ENCODE data around the gene MYH9. TPM values are rescaled to one million over a fixed set of nuclear protein-coding genes. Genes with fewer than 3 reads are reported as not detected.

MYH9 gene
- total RNA-seq, 1 experiment from 2014 or later, result 258 TPM

DNA sequence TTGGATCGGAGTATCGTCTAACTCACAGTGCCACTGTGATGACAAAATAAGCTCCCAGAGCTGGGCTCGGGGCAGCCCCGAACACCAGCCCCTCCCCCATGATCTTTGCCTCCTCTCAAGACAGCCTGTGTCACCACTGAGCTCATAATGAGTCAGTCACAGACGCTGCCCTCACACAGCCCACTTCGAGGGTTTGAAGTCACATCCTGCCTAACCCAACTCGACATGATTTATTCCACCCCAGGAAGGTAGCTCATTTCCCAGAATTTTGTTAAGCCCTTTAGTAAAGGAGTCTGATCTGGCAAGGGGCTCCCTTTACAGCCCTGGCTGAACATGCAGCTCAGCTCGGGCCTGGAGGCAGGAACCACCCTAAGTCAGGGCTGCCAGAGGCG, 22.8 kb downstream of the MYH9 start (continued):
- TF ChIP-seq, protein P1, sequence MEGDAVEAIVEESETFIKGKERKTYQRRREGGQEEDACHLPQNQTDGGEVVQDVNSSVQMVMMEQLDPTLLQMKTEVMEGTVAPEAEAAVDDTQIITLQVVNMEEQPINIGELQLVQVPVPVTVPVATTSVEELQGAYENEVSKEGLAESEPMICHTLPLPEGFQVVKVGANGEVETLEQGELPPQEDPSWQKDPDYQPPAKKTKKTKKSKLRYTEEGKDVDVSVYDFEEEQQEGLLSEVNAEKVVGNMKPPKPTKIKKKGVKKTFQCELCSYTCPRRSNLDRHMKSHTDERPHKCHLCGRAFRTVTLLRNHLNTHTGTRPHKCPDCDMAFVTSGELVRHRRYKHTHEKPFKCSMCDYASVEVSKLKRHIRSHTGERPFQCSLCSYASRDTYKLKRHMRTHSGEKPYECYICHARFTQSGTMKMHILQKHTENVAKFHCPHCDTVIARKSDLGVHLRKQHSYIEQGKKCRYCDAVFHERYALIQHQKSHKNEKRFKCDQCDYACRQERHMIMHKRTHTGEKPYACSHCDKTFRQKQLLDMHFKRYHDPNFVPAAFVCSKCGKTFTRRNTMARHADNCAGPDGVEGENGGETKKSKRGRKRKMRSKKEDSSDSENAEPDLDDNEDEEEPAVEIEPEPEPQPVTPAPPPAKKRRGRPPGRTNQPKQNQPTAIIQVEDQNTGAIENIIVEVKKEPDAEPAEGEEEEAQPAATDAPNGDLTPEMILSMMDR (IDR thresholded peaks at IDR 0.05 in 2 of 3, conservative IDR thresholded peaks at IDR 0.05 in 1 of 3; ENCODE audit: borderline replicate concordance in 1 of 3, insufficient read depth in 1 of 3, low read depth in 2 of 3, low read length in 2 of 3), result no peak

DNA sequence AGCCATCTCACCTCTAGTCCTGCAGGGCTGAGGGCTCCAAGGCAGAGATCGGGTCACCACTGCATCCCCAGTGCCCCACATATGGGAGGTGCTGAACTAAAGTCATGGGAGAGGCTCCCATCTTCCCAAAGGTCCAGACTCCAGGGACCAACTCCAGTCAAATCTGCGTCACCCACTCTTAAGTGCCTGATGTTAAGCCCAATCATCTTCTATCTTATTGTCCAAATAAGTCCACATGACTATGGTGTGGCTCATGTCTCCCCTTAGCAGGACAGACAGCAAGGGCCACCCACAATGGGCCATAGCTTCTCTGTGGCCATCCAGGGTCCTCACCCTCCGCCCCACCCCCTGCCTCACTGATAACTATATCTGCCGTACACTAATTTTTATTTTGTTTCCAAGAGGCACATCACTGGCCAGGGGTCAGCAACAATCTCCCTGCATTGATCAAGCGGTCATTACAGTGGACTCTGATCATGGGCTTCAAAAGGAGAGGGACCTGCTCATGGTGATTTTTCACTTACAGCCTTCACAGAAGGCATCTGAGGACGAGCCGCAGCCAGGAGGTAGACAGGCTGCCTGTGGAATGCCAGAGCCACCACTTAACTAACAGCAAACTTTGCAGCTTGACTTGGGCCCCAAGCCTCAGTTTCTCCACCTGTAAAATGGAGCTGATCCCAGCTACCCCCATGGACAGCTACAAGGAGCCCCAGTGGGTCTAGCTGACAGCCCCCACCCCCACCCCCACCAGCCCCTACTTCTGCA, 23.3 kb downstream of the MYH9 start:
- intact Hi-C loops (cut with micrococcal nuclease), result no loop called here
- ChIA-PET RAD21 (ENCODE audit: low non-redundant PET in 1 of 2, low total read pairs in 2 of 2, uncharacterized antibody in 2 of 2, unreplicated experiment in 2 of 2) (interaction anchor here in 1 of 2 experiments (0.6 kb wide), 1 partner anchor 54 kb away, joined by 3 read pairs; no protein-coding TSS in a partner anchor), CTCF (interaction anchor here (0.7 to 1.3 kb wide), 5 partner anchors 9 to 203 kb away, joined by 3 to 5 read pairs (median 4); partner anchors contain the start of gene MYH9), POLR2A (interaction anchor here (0.8 to 2.1 kb wide), 5 partner anchors 15 to 117 kb away, joined by 3 to 8 read pairs (median 7); partner anchors contain the start of genes MYH9 and TXN2)
- ATAC-seq (no peak), DNase-seq (ENCODE audit: low read depth, low spot score) (no peak)
- no peaks in the 10 kb centered on the region for H3K9me3 ChIP-seq (ENCODE audit: control insufficient read depth in 1 of 2, insufficient read depth in 1 of 2, low read depth in 1 of 2, low read length in 2 of 2)
- H3K4me1 ChIP-seq (ENCODE audit: control insufficient read depth in 1 of 2, insufficient read depth in 2 of 2, low read length in 2 of 2), result peaks cover 87 to 99% of the 10 kb centered on the region in 2 experiments
- H3K27ac ChIP-seq (ENCODE audit: low read depth, low read length), result no peak overlapping the region
- H3K4me2 ChIP-seq (ENCODE audit: low read length), result peak overlapping the region; percentile 74
- H3K9me2 ChIP-seq (ENCODE audit: insufficient read depth), result no peaks in the 10 kb centered on the region
- H3K36me3 ChIP-seq (ENCODE audit: control insufficient read depth in 1 of 2, insufficient read depth in 2 of 2, low read length in 2 of 2), result peaks cover 0 to 10% of the 10 kb centered on the region in 2 experiments; a peak in 1 of 4 replicates
- TF ChIP-seq, protein P2, sequence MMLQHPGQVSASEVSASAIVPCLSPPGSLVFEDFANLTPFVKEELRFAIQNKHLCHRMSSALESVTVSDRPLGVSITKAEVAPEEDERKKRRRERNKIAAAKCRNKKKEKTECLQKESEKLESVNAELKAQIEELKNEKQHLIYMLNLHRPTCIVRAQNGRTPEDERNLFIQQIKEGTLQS (IDR thresholded peaks at IDR 0.05), result no peak
- TF ChIP-seq, protein P3, sequence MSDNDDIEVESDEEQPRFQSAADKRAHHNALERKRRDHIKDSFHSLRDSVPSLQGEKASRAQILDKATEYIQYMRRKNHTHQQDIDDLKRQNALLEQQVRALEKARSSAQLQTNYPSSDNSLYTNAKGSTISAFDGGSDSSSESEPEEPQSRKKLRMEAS (IDR thresholded peaks at IDR 0.05), result no peak
- BruUV-seq (replicated peaks), result no TSS peak
- H3K4me3 ChIP-seq (replicated peaks in 1 of 2; ENCODE audit: low read depth in 1 of 2, low read length in 2 of 2), result no peak overlapping the region
- no peaks in the 10 kb centered on the region for H3K27me3 ChIP-seq (ENCODE audit: insufficient read depth, low read length)
- H3K9ac ChIP-seq (ENCODE audit: low read length), result no peak overlapping the region
- peaks cover 19% of the 10 kb centered on the region; the same call in 1 of the 2 replicates for H4K20me1 ChIP-seq (ENCODE audit: insufficient read depth)
- no peak overlapping the region for H2AFZ ChIP-seq (ENCODE audit: low read depth, low read length, poor library complexity, severe bottlenecking)
- peaks cover 98% of the 10 kb centered on the region for H3K79me2 ChIP-seq (ENCODE audit: insufficient read depth, low read length)

All from HCT116 (cell line).